ENCODE results near the gene LRFN2. TPM values are rescaled to one million over a fixed set of nuclear protein-coding genes. Genes with fewer than 3 reads are reported as not detected.

LRFN2 gene
- total RNA-seq = not detected

- intact Hi-C loops (cut with DNase I) = loop anchor here (10.0 kb wide), 1 partner anchor 237 kb away; no protein-coding TSS in a partner anchor
- Histone ChIP-seq H3K9me3 (no peaks in the 10 kb centered on the region), H3K4me3 (peak within 1 kb of the TSS; percentile 64 to 70), H3K36me3 (no peaks in the 10 kb centered on the region), H3K27ac (no peak within 1 kb of the TSS), H3K4me1 (no peaks in the 10 kb centered on the region), H3K27me3 (peaks cover 5% of the 10 kb centered on the region)
- peak in 1 of 2 donors; percentile 74 for DNase-seq (ENCODE audit: low spot score in 2 of 2)
- TF ChIP-seq, protein P1, sequence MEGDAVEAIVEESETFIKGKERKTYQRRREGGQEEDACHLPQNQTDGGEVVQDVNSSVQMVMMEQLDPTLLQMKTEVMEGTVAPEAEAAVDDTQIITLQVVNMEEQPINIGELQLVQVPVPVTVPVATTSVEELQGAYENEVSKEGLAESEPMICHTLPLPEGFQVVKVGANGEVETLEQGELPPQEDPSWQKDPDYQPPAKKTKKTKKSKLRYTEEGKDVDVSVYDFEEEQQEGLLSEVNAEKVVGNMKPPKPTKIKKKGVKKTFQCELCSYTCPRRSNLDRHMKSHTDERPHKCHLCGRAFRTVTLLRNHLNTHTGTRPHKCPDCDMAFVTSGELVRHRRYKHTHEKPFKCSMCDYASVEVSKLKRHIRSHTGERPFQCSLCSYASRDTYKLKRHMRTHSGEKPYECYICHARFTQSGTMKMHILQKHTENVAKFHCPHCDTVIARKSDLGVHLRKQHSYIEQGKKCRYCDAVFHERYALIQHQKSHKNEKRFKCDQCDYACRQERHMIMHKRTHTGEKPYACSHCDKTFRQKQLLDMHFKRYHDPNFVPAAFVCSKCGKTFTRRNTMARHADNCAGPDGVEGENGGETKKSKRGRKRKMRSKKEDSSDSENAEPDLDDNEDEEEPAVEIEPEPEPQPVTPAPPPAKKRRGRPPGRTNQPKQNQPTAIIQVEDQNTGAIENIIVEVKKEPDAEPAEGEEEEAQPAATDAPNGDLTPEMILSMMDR (IDR thresholded peaks at IDR 0.05) = peak; percentile 50 to 76 (median 61)
These were observed at the start of gene LRFN2 for GRCh38 chr6:40587240-40588069. Gene LRFN2, minus strand, starts transcription at chr6:40587364.

DNA sequence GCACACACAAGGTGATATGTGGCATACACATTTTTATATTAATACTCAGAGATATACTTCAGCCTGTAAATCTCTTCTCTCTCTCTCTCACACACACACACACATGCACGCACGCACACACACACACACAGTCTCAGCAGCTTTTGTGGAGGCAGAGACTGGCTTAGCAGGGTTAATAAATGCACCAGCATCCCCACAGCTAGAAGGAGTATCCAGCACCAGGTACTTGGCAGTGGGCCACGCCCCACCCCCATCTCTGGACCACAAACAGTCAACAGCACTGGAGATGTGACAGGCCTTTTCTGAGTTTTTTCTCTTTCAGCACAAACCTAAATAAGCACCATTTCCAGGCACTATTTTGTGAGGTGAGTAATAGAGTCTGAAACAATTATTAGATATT is 47.3 kb upstream of the LRFN2 start:
- peak in 1 of 2 donors; percentile 8 for DNase-seq (ENCODE audit: low spot score in 2 of 2)
- intact Hi-C loops (cut with DNase I) = no loop called here
- H3K27ac ChIP-seq = no peak overlapping the region
- H3K36me3 ChIP-seq = no peaks in the 10 kb centered on the region
- no peaks in the 10 kb centered on the region for H3K4me1 ChIP-seq
- no peak overlapping the region for H3K4me3 ChIP-seq
- TF ChIP-seq, protein P1 (IDR thresholded peaks at IDR 0.05) = no peak
- H3K27me3 ChIP-seq = no peaks in the 10 kb centered on the region
- no peaks in the 10 kb centered on the region for H3K9me3 ChIP-seq

DNA sequence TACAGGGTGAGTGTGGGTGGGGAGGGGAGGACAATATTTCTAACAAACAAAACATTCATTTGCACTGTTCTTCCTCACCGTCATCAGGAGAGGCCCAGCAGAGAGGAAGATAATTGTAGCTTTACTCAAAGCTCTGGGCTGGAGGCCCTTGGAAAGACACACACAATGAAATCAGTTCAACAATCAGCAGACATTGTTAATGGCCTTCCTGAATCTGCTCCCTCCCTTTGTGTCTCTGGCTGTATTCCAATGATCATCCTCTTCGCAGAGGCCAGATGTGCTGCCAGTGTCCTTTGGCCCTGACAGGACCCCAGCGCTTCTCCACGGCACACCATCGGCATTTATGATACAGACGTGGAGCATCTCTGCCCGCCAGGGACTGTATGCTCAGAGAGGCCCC is 44.6 kb upstream of the LRFN2 start:
- TF ChIP-seq, protein P1 (IDR thresholded peaks at IDR 0.05) = no peak
- Histone ChIP-seq H3K27ac (no peak overlapping the region), H3K4me3 (no peak overlapping the region), H3K27me3 (no peaks in the 10 kb centered on the region), H3K4me1 (no peaks in the 10 kb centered on the region), H3K36me3 (no peaks in the 10 kb centered on the region), H3K9me3 (no peaks in the 10 kb centered on the region)
- intact Hi-C loops (cut with DNase I) = no loop called here
- DNase-seq (ENCODE audit: low spot score in 2 of 2) = no peak

GRCh38 chr6:40630488-40630887 is 43.3 kb upstream of the LRFN2 start:
- Histone ChIP-seq H3K36me3 (no peaks in the 10 kb centered on the region), H3K9me3 (no peaks in the 10 kb centered on the region), H3K27me3 (no peaks in the 10 kb centered on the region), H3K4me3 (no peak overlapping the region), H3K27ac (no peak overlapping the region), H3K4me1 (no peaks in the 10 kb centered on the region)
- no peak for DNase-seq (ENCODE audit: low spot score in 2 of 2)
- intact Hi-C loops (cut with DNase I) = no loop called here
- TF ChIP-seq, protein P1 (IDR thresholded peaks at IDR 0.05) = no peak

DNA sequence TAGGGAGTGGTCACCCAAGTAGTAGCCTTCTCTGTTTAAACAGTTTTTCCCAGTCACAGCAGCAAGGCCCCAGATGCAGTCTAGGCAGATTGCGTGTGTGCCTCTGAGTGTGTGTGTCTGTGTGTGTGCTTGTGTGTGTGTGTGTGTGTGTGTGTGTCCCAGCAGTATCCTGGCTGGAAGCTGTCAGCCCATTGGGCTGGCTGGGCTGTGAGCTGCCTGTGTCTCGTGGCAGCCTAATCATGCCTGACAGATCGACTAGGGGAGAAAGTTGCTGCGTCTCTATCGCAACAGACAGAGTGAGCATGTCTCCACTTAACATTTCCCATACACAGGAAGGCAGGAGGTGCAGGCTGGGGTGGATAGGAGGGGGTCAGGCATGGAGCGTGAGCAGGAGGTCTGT is 42.9 kb upstream of the LRFN2 start:
- Histone ChIP-seq H3K9me3 (no peaks in the 10 kb centered on the region), H3K4me1 (no peaks in the 10 kb centered on the region), H3K4me3 (no peak overlapping the region), H3K27me3 (no peaks in the 10 kb centered on the region), H3K36me3 (no peaks in the 10 kb centered on the region), H3K27ac (no peak overlapping the region)
- DNase-seq (ENCODE audit: low spot score in 2 of 2) = no peak
- TF ChIP-seq, protein P1 (IDR thresholded peaks at IDR 0.05) = no peak
- intact Hi-C loops (cut with DNase I) = no loop called here

Measured in ascending aorta (tissue), 2 donors.